Medulla oblongata (tissue), 1 donor: ENCODE data around the gene GUCY2D.
"Not testable (repeated sequence)": the region's sequence is repeated elsewhere in the genome, so short reads cannot be mapped to it uniquely, and the experiment has no call there.

ENCODE experiments used
- DNase-seq: peaks from one replicate; pipeline ENCODE4 v3.0.0-alpha.2; 2015; ENCODE audit errors: extremely low spot score

Gene GUCY2D

GRCh38 chr17:8044819-8045810 is 42.7 kb downstream of the GUCY2D start:
- no peak for DNase-seq

DNA sequence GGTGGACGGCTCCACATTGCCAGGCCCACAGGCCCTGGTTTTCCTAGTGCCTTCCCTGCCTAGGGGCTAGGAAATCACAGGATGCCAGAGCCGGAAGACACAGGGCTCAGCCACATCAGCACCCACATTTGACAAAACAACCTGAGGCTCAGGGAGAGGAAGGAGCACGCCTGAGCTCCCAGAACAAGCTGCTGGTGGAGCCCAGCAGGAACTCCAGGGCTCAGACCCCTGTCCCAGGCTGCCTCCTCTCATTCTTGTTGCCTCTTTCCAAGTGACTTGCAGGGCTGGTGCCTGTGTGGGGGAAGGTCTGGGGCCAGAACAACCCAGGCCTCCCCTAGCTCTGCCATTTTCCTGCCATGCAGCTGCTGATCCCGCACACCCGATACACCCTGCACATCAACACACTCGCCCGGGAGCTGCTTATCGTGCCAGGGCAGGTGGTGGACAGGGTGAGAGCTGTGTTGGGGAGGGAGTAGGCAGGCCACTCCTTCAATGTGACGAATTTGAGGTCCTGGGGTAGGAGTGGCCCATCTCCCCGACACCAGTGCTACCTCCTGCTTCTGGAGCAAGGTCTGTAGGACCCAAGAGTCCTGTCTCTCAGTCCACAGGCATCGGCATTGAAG is 44.0 kb downstream of the GUCY2D start:
- DNase-seq: no peak

- DNase-seq: no peak
Measured at GRCh38 chr17:8046929-8047768, 44.7 kb downstream of the GUCY2D start.

GRCh38 chr17:8047769-8048110 is 45.3 kb downstream of the GUCY2D start:
- DNase-seq: no peak

DNA sequence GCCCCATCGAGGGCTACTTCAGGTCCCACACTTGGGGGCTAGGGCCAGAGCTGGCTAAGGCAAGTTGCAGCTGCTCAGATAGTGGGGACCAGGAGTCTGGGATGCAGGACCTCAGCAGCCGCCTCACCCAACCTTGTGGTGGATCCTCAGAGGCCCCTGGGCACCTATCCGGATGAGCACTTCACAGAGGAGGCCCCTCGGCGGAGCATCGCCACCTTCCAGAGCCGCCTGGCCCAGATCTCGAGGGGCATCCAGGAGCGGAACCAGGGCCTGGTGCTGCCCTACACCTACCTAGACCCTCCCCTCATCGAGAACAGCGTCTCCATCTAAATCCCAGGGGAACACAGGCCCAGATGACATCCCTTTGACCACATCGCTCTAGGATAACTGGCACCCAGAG is 45.8 kb downstream of the GUCY2D start:
- no peak for DNase-seq

- no peak for DNase-seq
Measured at GRCh38 chr17:8048736-8049135, 46.3 kb downstream of the GUCY2D start.

DNA sequence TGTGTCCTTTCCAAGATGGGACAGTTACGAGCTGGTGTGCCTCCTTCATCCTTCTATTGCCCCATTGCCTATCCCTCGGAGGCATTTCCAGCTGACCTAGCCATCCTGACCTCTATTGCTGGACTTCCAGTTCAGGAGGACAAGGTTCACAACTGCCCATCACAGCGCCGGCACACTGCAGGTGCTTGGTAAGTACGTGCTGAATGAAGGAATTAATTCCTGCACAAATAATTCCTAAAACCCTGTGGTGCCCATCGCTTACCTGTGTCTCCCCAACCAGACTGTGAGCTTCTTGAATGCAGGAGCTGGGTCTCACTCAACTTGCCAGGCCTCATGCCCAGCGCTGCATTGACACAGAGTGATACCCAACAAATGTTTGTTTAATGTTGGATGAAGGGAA is 49.4 kb downstream of the GUCY2D start:
- DNase-seq: no peak

DNA sequence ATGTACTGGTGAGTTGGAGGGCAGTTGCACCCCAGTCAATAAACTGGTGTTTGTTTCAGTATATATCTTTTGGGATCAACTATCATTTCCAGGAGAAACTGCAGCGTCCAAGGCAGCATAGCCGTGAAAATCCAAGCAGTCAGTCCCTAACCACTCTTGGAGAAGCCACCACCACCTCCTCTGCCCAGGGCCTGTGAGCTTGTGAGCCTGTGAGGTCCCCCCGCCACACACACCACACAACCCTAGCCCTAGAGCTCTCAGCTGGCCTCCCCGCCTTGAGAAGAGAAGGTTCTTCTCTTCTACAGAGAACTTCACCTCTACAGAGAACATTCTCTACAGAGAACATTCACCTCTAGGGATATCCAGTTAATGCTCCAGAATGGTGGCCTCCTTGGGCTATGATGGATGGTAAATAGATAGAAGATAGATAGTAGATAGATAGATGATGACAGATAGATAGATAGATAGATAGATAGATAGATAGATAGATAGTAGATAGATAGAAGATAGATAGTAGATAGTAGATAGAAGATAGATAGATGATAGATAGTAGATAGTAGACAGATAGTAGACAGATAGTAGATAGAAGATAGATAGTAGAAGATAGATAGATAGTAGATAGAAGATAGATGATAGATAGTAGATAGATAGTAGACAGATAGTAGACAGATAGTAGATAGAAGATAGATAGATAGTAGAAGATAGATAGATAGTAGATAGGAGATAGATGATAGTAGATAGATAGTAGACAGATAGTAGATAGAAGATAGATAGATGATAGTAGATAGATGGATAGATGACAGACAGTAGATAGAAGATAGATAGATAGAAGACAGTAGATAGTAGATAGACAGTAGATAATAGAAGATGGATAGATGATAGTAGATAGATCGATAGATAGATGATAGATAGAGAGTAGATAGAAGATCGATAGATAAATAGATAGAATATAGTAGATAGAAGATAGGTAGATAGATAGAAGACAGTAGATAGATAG is 50.1 kb downstream of the GUCY2D start:
- no peak for DNase-seq

DNA sequence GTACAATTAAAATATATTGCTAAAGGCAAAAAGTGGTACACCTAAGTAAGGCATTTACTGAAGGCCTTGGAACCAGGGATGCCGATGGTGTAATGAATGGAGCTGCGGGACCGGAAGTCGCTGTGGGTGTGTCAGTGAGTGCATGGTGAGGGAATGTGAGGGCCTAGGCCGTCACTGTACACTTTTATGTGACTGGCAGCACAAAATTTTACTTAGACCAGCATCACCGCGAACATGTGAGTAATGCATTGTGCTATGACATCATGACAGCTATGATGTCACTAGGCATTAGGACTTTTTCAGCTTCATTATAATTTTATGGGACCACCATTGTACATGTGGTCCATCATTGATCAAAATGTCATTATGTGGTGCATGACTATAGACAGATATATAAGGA is 51.2 kb downstream of the GUCY2D start:
- no peak for DNase-seq

- DNase-seq: no peak
Measured at GRCh38 chr17:8055851-8056231, 53.4 kb downstream of the GUCY2D start.

- DNase-seq: peak; percentile 82
Measured at GRCh38 chr17:8056232-8056975, 54.0 kb downstream of the GUCY2D start.

- no peak for DNase-seq
Measured at GRCh38 chr17:8056976-8057625, 54.7 kb downstream of the GUCY2D start.

DNA sequence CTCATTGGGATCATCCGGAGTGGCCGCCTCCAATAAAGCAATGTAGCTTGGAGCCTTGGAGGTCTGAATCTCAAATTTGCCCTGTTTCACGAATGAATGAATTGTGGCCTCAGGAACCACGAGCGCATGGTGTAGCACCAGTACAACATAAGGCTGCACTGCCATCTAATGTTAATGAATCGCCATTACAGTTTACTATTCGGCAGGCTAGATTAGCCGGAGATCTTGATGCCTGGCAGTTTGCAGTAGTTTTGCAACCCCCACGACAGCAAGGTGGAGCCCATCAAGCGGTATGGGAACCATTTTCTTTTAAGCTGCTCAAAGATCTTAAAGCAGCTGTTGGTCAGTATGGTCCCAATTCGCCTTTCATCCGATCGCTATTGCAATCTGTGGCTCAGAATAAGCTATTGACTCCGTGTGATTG is 55.3 kb downstream of the GUCY2D start:
- DNase-seq: peak; percentile 86

- no peak for DNase-seq
Measured at GRCh38 chr17:8059131-8059530, 56.7 kb downstream of the GUCY2D start.

GRCh38 chr17:8060274-8060673 is 57.9 kb downstream of the GUCY2D start:
- peak; percentile 90 for DNase-seq

DNA sequence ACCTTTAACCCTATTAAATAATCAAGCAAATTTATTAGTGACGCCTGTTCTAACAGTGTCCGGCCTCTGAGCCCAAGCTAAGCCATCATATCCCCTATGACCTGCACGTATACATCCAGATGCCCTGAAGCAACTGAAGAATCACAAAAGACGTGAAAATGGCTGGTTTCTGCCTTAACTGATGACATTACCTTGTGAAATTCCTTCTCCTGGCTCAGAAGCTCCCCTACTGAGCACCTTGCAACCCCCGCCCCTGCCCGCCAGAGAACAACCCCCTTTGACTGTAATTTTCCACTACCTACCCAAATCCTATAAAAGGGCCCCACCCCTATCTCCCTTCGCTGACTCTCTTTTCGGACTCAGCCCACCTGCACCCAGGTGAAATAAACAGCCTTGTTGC is 59.4 kb downstream of the GUCY2D start:
- DNase-seq: not testable (repeated sequence)

- no peak for DNase-seq
Measured at GRCh38 chr17:8062435-8062806, 60.0 kb downstream of the GUCY2D start.

DNA sequence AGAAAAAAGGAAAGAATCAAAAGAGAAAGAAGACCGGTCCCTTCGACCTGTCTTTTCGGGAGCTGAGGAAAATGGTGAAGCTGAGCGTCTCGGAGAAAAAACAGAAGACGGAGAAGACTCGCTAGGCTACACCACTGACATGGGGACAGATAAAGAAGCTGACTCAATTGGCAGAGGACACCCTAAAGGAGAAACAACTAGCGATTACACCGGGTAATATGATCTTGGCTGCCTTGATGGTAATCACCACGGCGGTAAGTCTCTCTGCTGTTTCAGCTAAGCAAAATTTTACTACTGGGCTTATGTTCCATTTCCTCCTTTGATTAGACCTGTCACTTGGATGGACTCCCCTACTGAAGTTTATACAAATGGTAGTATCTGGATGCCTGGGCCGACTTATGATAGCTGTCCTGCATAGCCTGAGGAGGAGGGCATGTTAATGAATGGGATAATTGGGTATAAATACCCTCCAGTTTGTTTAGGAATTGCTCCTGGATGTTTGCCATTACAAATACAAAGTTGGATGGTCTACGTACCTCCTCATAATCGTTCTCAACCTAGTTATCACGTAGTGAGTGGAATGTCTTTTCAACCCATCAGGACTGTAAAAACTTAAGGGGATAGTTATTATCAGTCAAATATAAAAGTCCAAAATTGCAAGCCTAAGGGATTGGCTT is 60.5 kb downstream of the GUCY2D start:
- no peak for DNase-seq
